GM12891 (cell line): ENCODE measurements around the gene ALDH3A2.

Experiments used
- PAX5 ChIP-seq: IDR thresholded peaks from 2 replicates; pipeline ENCODE4 v1.6.1; 2011; ENCODE audit warnings: low read length, moderate library complexity, mild to moderate bottlenecking; ENCODE audit not compliant: insufficient read depth, severe bottlenecking
- POLR2A ChIP-seq: IDR thresholded peaks from 2 replicates; pipeline ENCODE4 v1.6.1; 2011; ENCODE audit warnings: low read depth, low read length, control low read depth
- POLR2AphosphoS5 ChIP-seq: IDR thresholded peaks from 2 replicates; pipeline ENCODE4 v1.6.1; 2011; ENCODE audit warnings: low read depth, low read length, control low read depth

DNA sequence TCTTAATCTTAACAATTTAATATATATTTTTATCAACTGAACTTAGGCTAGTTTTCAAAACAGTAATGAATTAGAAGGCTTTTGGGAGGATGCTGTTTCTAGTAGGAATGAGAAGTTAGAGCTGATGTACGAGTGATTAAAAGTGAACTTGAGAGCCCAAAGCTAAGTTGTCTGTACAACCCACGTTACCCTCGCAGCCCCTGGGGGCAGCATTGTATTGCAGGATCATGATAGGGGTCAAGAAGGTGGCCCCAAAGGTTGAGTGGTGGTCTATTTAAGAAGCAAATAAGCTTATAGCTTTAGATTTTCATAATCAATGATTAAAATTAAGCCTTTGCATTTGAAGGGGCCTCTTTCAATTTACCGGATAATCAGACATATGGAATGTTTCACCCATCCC is 33.7 kb upstream of the ALDH3A2 start:
- TF ChIP-seq POLR2A = no peak
- no peak for TF ChIP-seq POLR2AphosphoS5
- TF ChIP-seq PAX5 = no peak
